DND-41 (cell line): ENCODE data around the gene TP53BP1.

Experiments used
- EZH2 ChIP-seq: IDR thresholded peaks from 3 replicates; pipeline ENCODE4 v1.6.1; 2012; ENCODE audit warnings: borderline replicate concordance, low read depth, mild to moderate bottlenecking, moderate library complexity, low read length, inconsistent platforms; ENCODE audit not compliant: severe bottlenecking
- TF ChIP-seq, protein P1 (sequence below): IDR thresholded peaks from 2 replicates; pipeline ENCODE4 v1.5.1; 2012; ENCODE audit warnings: borderline replicate concordance, low read length, moderate library complexity, mild to moderate bottlenecking; ENCODE audit not compliant: poor library complexity, severe bottlenecking; ENCODE audit errors: extremely low read depth

DNA sequence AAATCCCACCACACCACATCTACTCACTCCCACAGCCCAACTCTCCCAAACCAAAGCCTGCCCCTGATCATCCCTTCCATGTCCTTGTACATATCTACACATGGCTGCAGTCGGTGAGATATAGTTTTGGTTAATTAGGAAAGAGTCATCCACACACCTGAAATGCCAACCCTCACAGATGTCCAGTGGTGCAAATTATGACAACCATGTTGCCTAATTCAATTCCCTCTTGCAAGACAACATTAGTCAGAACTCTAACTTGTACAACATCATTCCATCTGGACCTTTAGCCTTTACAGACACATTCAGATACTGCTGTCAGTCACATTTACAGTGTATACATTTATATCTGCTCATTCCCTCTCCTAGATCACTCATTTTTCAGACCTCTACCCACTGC is 80.9 kb downstream of the TP53BP1 start:
- TF ChIP-seq, protein P1, sequence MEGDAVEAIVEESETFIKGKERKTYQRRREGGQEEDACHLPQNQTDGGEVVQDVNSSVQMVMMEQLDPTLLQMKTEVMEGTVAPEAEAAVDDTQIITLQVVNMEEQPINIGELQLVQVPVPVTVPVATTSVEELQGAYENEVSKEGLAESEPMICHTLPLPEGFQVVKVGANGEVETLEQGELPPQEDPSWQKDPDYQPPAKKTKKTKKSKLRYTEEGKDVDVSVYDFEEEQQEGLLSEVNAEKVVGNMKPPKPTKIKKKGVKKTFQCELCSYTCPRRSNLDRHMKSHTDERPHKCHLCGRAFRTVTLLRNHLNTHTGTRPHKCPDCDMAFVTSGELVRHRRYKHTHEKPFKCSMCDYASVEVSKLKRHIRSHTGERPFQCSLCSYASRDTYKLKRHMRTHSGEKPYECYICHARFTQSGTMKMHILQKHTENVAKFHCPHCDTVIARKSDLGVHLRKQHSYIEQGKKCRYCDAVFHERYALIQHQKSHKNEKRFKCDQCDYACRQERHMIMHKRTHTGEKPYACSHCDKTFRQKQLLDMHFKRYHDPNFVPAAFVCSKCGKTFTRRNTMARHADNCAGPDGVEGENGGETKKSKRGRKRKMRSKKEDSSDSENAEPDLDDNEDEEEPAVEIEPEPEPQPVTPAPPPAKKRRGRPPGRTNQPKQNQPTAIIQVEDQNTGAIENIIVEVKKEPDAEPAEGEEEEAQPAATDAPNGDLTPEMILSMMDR: no peak
- no peak for TF ChIP-seq EZH2
